CD4-positive, alpha-beta T cell treated with Interleukin-2 at 100 ng/mL for 4 hours (primary cell): ENCODE results near the gene ACYP2.
A peak's percentile ranks its signal among the peaks of the same experiment; 100 is the strongest.
"Not testable (repeated sequence)": the region's sequence is repeated elsewhere in the genome, so short reads cannot be mapped to it uniquely, and the experiment has no call there.

Experiments
- DNase-seq: peaks from one replicate; pipeline ENCODE4 v3.0.0-alpha.2; 2020; ENCODE audit warnings: low spot score

Gene ACYP2

DNA sequence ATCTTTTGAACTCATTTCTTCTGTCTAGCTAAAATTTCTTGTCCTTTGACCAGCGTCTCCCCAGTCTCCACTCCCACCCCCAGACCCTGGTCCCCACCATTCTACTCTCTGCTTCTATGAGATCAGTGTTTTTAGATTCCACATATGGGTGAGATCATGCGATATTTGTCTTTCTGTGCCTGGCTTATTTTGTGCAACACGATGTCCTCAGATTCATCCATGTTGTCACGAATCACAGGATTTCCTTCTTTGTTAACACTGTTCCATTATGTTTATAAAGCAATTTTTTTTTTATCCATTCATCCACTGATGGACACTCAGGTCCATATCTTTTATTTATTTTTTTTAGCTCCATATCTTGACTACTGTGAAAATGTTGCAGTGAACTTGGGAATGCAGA is 16.0 kb upstream of the ACYP2 start:
- no peak for DNase-seq

DNA sequence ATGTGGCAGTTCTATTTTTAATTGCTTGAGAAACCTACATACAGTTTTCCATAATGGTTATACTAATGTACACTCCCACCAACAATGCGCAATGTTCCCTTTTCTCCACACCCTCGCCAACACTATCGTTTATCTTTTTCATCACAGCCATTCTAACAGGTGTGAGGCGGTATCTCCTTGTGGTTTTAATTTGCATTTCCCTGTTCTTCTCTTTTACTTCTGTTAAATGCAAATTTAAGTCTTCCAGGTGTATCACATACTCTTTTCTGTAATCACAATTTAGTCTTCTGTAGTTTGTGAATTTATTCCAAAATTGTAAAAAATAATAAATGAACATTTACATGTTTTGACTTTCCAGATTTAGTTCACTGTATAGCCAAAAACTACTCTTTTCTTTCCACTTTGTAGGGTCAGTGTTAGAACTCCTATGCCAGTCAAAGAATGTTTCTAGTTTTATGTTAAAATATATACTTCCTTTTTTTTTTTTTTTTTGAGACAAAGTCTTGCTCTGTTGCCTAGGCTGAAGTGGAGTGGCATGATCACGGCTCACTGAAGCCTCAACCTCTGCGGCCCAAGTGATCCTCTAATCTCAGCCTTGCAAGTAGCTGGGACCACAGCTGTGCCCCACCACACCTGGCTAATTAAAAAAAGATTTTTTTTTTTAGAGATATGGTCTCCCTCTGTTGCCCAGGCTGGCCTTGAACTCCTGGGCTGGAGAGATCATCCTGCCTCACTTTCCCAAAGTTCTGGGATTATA is 15.4 kb upstream of the ACYP2 start:
- no peak for DNase-seq

DNA sequence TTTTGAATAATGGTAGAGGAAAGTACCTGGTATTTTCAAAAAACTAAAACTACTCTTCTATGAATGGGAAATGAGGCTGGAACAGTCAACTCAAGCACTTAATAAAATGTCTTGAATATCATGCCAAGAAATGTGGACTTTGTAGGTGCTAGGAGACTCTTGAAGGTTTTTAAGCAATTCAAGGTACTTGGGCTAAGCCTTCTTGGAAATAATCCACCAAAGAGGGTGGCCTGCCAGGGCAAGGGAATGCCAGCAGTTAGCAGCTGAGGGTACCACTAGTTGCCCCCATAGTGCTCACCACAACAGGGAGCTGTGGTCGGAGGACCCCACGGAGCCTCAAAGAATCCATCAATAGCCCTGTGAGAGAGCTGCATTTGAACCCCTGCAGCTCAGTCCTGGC is 14.6 kb upstream of the ACYP2 start:
- DNase-seq: no peak

DNA sequence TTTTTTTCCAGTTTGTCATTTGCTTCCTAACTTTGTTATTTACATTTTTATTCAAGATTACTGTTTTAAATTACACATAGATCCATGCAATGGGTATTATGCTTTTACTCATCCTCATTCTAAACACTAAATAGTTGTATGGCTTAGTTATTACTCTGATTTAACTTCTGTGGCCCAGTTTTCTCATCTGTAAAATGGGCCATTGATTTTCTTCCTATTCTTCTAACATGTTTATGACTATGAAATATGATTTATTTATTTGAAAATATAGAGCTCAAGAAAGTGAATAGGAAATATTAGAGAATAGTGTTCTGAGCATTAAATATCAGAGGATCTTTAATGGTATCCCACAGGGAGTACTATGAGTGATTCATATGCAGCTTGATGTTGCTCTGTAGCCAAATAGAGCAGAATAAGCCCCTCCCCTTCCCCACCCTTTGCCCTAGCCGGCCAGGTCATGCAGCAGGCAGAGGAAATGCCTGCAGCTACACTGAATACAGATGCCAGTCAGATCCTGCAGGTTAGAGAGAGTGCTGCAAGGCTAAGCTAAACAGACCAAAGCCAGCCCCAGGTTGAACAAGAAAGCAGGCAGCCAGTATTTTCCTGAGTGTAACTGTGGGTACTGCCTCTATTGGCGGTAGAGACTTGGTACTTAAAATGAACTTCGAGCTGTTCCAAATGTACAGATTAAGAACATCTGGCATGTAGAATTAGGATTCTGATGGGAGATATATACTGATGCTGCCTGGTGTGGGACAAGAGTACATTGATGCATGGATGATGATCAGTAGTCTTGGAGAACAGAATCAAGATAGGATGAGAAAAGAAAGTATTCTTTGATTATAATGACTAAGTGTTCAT is 11.7 kb upstream of the ACYP2 start:
- DNase-seq: peak; percentile 53

DNA sequence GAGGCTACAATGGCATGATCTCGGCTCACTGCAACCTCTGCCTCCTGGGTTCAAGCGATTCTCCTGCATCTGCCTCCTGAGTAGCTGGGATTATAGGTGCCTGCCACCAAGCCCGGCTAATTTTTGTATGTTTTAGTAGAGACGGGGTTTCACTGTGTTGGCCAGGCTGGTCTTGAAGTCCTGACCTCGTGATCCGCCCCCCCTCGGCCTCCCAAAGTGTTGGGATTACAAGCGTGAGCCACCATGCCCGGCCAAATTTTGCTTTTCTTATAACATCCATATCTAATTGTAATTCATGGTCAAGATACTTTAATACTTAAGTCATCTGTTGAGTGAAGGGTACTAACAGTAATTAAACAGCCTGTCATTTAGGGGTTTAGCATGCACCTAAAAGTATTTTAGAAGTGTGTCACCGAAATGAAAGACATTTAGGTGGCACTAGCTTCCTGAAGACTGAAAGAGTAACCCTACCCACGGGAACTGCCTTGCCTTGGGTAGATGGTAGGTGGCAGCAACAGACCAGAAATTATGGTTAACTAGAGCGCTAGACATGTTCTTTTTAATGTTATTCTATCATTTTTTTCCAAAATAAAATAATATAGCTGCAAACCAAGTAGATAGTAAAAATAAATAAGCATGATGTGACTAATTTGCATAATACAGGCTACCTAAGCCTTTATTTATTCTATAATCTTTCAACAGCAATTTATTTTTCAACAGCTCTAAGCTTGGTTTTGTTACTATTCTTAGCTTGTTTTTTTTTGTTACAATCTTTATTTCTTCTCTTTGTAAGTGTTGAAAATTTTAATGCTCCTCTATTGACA is 8.6 kb upstream of the ACYP2 start:
- DNase-seq: peak; percentile 64

DNA sequence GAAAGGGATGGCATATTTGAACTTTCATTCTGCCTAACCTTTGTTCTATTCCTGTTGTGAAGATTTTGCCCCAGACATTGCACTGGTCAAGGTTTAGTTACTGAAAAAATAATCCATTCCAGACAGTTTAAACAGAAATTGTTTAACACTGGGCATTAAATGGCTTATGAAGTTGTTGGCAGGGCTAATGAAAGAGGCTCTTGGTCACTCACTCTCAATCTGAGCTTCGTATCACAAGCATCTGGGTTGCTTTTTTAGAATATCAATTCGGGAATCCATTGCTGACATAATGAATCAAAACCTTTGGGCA is 8.0 kb upstream of the ACYP2 start:
- no peak for DNase-seq

DNA sequence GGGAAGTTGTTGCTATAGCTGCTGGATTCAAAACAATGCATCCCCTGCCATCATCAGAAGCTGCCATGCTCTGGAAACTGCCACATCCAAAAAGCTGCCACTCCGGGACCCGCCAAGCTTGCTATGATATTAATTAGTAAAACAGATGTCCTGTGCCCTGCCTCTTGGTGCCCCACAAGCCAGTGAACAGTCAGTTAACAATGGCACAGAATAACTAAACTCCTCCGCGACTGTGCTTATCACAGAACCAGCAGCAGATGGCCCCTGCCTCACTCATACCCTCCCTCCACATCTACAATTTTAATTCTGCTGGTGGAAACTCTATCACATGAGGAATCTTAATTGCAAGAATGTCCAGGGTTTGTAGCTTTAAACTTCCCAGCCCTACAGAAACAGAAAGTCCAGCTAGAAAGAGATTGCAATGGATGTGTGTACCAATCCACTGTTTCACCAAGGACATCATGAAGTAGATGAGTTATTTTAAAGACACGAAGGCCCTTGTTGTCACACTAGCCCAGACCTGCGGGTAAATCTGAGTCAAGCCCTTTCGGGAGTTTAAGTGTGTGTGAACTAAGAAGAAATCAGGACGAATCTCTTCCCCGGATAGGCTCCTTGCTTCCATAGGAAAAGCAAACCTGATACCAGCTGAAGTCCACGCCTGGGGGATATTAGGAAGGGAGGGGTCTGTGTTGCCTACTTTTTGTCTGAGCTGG is 7.4 kb upstream of the ACYP2 start:
- no peak for DNase-seq

DNA sequence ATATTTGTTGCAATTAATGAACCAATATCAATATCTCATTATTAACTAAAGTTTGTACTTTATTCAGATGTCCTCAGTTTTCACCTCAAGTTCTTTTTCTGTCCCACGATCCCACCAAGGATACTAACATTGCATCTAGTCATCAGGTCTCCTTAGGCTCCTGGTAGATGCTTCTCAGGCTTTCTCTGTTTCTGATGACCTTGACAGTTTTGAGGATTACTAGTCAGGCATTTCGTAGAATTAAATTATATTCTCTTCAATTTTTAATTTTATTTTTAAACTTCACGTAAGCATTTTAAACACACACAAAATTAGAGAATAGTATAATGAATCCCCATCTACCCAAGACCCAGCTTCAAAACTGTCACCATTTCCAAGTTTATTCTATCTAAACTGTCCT is 5.6 kb upstream of the ACYP2 start:
- no peak for DNase-seq

DNA sequence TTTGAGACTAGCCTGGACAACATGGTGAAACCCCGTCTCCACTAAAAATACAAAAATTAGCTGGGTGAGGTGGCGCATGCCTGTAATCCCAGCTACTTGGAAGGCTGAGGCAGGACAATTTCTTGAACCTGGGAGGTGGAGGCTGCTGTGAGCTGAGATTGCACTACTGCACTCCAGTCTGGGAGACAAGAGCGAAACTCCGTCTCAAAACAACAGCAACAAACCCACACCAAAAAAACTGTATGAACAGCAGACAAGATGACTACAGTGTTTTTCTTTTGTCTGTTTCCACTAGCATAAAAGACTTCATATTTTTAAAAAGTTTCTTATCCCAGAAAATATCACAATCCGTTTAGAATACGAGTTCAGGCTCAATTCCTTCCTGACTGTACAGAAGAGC is 936 bp upstream of the ACYP2 start:
- not testable (repeated sequence) for DNase-seq

DNA sequence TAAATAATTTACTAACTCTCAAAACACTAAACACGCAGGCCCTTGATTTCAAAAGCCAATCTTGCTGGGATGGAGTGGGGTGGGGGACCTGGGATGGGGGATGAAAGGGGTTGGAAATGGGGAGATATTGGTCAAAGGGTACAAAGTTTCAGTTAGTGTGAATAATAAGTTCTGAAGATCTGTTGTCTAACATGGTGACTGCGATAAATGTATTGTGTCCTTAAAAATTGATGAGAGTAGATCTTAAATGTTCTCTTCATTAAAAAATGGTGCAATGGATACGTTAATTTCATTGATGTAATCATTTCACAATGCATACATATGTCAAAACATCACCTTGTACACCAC is 505 bp upstream of the ACYP2 start:
- no peak for DNase-seq

DNA sequence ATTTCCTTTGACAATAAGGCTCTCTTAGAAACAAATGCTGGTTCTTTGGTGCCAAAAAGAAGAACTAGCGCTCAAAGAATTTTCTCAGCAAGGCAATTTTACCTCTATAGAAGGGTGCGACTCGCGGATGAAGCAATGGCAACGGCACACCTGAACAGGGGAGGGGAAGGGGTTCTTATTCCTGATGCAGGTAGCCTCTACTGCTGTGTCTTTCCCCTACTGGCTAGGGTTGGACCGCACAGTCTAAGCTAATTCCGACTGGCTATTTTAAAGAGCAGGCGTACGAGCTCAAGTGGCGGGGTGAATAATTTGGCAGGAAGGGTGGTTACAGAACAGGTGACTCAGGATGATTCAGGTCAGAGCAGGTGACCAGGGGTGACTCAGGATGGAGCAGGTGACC is 1.2 kb downstream of the ACYP2 start:
- not testable (repeated sequence) for DNase-seq

DNA sequence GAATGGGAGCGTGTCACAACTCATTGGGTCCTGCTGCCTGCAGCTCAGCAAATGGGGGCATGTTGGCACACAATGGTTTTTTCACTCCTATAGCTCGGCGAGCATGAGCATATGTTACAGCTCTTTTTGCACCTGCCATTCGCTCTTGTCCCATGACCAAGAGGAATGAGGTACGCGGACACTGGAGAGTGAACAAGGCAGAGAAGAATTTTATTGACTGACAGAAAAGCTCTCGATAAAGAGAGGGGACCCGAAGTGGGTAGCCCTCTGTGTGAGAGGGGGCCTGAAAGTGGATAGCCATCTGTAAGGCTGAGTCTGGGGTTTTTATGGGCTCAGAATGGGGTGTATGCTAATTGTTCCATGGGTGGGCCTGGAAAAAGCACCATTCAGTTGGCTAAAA is 5.5 kb downstream of the ACYP2 start:
- no peak for DNase-seq

DNA sequence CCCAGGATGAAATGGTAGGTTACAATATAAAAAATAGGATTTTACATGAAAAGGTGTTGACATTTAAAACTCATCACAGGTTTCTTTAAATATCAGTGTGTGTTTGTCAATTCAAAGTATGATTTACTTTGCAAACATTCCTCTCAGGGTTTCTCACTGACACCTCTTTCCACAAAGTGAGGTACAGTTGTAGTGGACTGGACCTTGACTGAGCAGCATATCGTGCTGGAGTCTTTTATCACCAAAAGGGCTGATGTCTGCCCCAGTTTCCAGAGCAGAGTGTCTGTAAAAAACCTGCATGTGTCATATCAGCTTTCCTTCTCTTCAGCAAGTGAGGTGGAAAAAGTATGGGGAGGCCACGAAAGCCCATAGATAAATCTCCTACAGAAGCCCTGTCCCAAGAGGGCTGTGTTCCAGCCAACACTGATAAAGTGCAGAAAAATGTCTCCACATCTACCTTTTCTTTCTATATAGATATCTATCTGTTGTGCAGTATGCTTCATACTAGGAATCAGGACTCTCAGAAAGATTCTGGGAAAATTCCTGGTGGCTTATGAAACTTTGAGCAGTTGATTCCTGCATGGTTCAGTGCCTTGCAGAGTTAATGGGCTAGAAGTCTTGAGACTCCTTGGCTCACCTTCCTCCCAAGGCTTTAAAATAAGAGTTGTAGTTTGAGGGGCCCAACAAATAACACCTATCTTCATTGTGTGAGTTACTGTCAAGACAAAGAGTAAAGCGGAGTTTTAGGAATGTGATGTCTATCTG is 6.9 kb downstream of the ACYP2 start:
- DNase-seq: no peak

DNA sequence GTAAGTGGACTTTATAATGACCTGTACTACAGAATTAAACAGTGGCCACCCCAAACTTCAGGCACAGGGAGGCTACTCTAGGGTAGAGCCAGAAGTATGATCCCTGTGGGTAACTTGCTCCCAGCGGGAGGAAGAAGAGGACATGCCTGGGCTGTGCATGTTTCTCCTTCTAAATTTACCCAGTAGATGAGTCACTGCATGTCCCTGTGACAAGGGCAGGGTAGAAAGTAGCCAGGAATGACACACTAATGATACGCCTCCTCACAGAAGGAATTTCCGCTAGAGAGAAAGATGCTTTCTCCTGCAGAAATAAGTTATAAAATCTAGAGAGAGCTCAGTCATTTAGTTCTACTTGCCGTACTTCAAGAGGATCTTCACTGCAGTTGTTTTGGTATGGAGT is 7.5 kb downstream of the ACYP2 start:
- no peak for DNase-seq

DNA sequence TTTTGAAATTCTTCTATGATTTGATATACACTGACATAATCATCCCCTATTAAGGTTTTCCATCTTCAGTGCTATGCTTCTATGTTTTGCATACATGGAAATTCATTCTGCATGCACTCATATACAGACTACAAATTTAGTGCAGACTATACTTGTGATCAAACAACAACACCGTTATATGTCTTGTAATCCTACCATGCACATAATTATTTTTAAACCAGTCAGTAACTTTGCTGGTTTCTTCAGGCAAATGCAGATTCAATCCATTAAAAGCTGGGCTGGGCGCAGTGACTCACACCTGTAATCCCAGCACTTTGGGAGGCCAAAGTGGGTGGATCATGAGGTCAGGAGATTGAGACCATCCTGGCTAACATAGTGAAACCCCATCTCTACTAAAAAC is 11.8 kb downstream of the ACYP2 start:
- DNase-seq: not testable (repeated sequence)

DNA sequence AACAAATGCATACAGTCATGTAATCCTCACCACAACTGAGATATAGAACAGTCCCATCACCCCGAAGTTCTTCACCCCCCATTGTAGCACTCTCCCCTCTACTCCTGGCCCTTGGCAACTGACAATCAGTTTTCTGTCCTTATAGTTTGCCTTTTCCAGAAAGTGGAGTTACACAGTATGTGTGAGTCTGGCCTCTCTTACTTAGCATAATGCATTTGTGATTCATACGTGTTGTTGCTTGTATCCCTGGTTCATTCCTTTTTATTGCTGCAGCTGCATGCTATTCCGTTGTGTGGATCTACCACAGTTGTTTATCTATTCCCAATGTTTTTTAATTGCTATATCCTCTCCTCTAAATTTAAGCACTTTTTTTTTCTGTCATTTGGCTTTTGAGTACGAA is 17.6 kb downstream of the ACYP2 start:
- no peak for DNase-seq

DNA sequence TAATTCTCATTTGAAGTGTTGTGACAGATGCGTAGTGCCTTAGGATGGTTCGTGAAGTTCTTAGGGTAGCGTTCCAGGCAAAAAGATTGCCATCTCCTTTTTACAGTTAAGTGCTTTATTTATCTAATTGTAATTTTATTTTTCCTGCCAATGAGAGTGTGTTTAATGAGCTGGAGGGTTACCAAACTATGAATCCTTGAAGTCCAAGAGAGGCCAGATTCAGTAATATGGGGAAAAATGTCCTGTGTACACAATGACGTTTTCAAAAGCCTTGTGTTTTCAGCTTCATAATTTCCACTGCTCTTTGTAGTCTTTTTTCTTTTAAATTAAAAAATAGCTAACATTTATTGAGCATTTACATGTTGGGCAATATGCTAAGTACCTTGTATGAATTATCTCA is 23.8 kb downstream of the ACYP2 start:
- no peak for DNase-seq

DNA sequence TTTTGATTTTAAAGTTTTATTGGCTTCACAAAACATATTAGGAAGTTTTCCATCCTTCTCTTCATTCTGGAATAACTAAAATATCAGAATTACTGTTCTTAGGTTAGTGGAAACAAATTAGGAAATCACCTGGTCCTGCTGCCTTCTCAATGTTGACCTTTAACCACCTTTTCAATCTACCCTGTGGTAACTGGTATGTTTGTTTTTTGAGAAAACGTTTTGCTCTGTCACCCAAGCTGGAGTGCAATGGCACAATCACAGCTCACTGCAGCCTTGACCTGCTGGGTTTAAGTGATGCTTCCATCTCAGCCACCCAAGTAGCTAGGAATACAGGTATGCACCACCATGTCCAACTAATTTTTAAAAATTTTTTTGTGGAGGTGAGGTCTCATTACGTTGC is 28.4 kb downstream of the ACYP2 start:
- no peak for DNase-seq

DNA sequence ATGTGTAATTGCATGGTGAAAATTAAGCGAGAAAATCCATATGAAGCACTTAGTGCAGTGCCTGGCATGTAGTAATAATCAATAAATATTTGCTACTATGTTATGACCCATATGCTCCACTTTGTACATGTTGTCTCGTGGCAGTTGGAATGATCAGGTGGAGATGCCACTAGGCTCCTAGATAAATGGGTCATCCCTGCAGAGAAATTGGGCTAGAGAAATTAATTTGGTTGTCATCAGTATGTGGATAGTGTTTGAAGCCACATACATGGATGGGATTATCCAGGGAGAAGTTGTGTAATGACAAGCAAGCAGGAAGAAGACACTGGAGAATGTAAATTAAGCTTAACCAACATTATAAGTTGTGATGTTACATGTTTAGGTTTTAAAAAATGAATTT is 33.0 kb downstream of the ACYP2 start:
- no peak for DNase-seq

DNA sequence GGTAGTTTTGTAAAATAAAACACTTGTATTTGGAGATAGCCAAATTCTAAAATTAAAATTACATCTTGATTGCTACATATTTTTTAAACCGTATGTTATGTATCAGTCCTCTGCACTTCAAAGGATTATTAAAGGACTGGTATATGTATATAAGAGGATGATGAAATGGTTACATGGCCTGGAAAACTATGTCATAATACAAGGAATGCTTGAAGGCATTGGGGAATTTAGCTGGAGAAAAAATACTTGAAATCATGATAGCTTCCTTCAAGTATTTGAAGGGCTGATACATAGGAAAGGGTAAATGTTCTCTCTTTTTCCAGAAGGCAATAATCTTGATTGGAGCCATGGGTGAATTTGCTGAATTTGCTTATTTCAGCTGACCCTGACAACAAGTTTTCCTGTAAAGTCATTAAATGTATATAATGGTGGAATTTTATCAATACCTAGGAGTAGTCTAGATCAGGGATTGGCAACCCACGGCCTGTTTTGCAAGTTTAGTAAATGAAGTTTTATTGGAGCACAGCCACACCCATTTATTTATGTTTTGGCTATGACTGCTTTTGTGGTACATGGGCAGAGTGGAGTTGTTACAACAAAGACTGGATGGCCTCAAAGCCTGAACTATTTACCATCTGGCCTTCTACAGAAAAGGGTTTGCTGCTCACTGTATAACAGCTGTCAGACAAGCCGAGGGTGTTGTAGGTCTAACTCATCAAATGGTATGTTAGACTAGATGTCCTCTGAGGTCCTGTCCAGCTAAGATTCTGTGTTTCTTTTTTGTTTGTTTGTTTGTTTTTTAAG is 34.4 kb downstream of the ACYP2 start:
- no peak for DNase-seq

DNA sequence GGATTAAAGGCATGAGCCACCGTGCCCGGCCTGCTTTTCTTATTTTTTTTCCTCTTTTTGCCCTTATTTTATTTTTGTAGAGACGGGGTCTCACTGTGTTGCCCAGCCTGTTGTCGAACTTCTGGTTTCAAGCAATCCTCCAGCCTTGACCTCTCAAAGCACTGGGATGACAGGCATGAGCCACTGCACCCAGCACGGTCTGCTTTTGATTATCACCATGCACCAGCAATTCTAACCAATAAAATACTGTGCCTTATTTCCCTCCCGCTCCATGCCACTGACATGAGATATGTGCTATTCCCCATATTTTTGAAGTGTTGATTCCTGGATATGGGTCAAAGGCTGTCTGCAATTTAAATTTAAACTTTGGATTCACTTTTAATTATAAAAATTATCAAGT is 42.9 kb downstream of the ACYP2 start:
- no peak for DNase-seq
